ENCODE measurements around the gene FAM219A. TPM values are rescaled to one million over a fixed set of nuclear protein-coding genes. Genes with fewer than 3 reads are reported as not detected.

FAM219A gene
- total RNA-seq, result 28.8 TPM
- long read RNA-seq, transcript FAM219A-206 (6 exons, 3,573 nt), result minor isoform, 5 of 65 reads
- long read RNA-seq, transcript FAM219A-209 (6 exons, 3,644 nt), result minor isoform, 7 of 65 reads
- long read RNA-seq, transcript FAM219A-201 (6 exons, 3,588 nt), result major isoform, 8 of 65 reads
- long read RNA-seq, partial matches to known transcripts, result 8 of 65 reads
- long read RNA-seq, other reads (novel, unspliced or antisense), result 34 of 65 reads

GRCh38 chr9:34458013-34458958, at the start of gene FAM219A, which contains the start of gene DNAI1:
FAM219A (minus strand) TSS chr9:34458570; CDS start chr9:34458263, 307 bp downstream.
DNAI1 (plus strand) TSS chr9:34458805; CDS start chr9:34459006, 201 bp downstream.
- Histone ChIP-seq H3K36me3 (no peaks in the 10 kb centered on the region), H3K27me3 (no peaks in the 10 kb centered on the region), H3K9me3 (no peaks in the 10 kb centered on the region), H3K4me1 (peaks cover 14% of the 10 kb centered on the region), H3K27ac (peak within 1 kb of the TSS; percentile 63), H3K4me3 (peak within 1 kb of the TSS; percentile 82)
- DNase-seq, result peak; percentile 99
- peak; percentile 99 for ATAC-seq
- intact Hi-C loops (cut with DNase I), result no loop called here
- TF ChIP-seq CTCF (IDR thresholded peaks at IDR 0.05), result no peak

- Histone ChIP-seq H3K9me3 (no peaks in the 10 kb centered on the region), H3K27ac (no peak overlapping the region), H3K4me1 (no peaks in the 10 kb centered on the region), H3K36me3 (no peaks in the 10 kb centered on the region), H3K27me3 (no peaks in the 10 kb centered on the region), H3K4me3 (no peak overlapping the region)
- intact Hi-C loops (cut with DNase I), result loop anchor here (10.0 kb wide), 1 partner anchor 93 kb away; no protein-coding TSS in a partner anchor
- ATAC-seq (no peak), DNase-seq (no peak)
- TF ChIP-seq CTCF (IDR thresholded peaks at IDR 0.05), result no peak
These were observed 49.6 kb upstream of the FAM219A start for GRCh38 chr9:34507966-34508365.

- no peak for TF ChIP-seq CTCF (IDR thresholded peaks at IDR 0.05)
These were observed 49.2 kb upstream of the FAM219A start for GRCh38 chr9:34507556-34507955.

GRCh38 chr9:34506623-34507022, 48.3 kb upstream of the FAM219A start:
- Histone ChIP-seq H3K27me3 (no peaks in the 10 kb centered on the region), H3K36me3 (no peaks in the 10 kb centered on the region), H3K4me3 (no peak overlapping the region), H3K9me3 (no peaks in the 10 kb centered on the region), H3K27ac (no peak overlapping the region), H3K4me1 (peaks cover 3% of the 10 kb centered on the region)
- intact Hi-C loops (cut with DNase I), result loop anchor here (10.0 kb wide), 1 partner anchor 92 kb away; no protein-coding TSS in a partner anchor
- no peak for ATAC-seq
- DNase-seq, result no peak
- no peak for TF ChIP-seq CTCF (IDR thresholded peaks at IDR 0.05)

More at GRCh38 chr9:34507556-34507955, 49.2 kb upstream of the FAM219A start:
- ATAC-seq (no peak), DNase-seq (no peak)
- Histone ChIP-seq H3K4me1 (no peaks in the 10 kb centered on the region), H3K27ac (no peak overlapping the region), H3K9me3 (no peaks in the 10 kb centered on the region), H3K27me3 (no peaks in the 10 kb centered on the region), H3K4me3 (no peak overlapping the region), H3K36me3 (no peaks in the 10 kb centered on the region)
- intact Hi-C loops (cut with DNase I), result loop anchor here (10.0 kb wide), 1 partner anchor 93 kb away; no protein-coding TSS in a partner anchor

- intact Hi-C loops (cut with DNase I), result loop anchor here (10.0 kb wide), 1 partner anchor 91 kb away; no protein-coding TSS in a partner anchor
- no peak overlapping the region for H3K4me3 ChIP-seq
- no peak overlapping the region for H3K27ac ChIP-seq
- DNase-seq, result no peak
- H3K4me1 ChIP-seq, result peaks cover 7% of the 10 kb centered on the region
- H3K36me3 ChIP-seq, result no peaks in the 10 kb centered on the region
- ATAC-seq, result no peak
- no peaks in the 10 kb centered on the region for H3K9me3 ChIP-seq
- no peak for TF ChIP-seq CTCF (IDR thresholded peaks at IDR 0.05)
- H3K27me3 ChIP-seq, result no peaks in the 10 kb centered on the region
These were observed 47.2 kb upstream of the FAM219A start for GRCh38 chr9:34505370-34506120.
